GM21423 (cell line): Measurements from ENCODE around the gene MAP4K4.
"Not testable (repeated sequence)": the region's sequence is repeated elsewhere in the genome, so short reads cannot be mapped to it uniquely, and the experiment has no call there.

Source experiments
- ATAC-seq: cut with Tn5 transposase; IDR thresholded peaks from one replicate; pipeline ENCODE4 v1.9.1; 2021; ENCODE audit warnings: mild to moderate bottlenecking, moderate library complexity; ENCODE audit not compliant: unreplicated experiment

The MAP4K4 gene

GRCh38 chr2:101741775-101742520 lies 44.4 kb downstream of the MAP4K4 start:
- no peak for ATAC-seq

- no peak for ATAC-seq
Measured at GRCh38 chr2:101742547-101742946, 45.0 kb downstream of the MAP4K4 start.

- ATAC-seq: no peak
Measured at GRCh38 chr2:101743288-101743687, 45.8 kb downstream of the MAP4K4 start.

- ATAC-seq: no peak
Measured at GRCh38 chr2:101744832-101745231, 47.3 kb downstream of the MAP4K4 start.

GRCh38 chr2:101745711-101746694 lies 48.5 kb downstream of the MAP4K4 start:
- no peak for ATAC-seq

GRCh38 chr2:101748000-101748399 lies 50.5 kb downstream of the MAP4K4 start:
- ATAC-seq: no peak

- ATAC-seq: not testable (repeated sequence)
Measured at GRCh38 chr2:101748462-101748861, 51.0 kb downstream of the MAP4K4 start.

- ATAC-seq: no peak
Measured at GRCh38 chr2:101750688-101751087, 53.2 kb downstream of the MAP4K4 start.

- no peak for ATAC-seq
Measured at GRCh38 chr2:101751276-101751815, 53.8 kb downstream of the MAP4K4 start.

- peak; percentile 81 for ATAC-seq
Measured at GRCh38 chr2:101751875-101752619, 54.5 kb downstream of the MAP4K4 start.

- no peak for ATAC-seq
Measured at GRCh38 chr2:101752716-101753616, 55.5 kb downstream of the MAP4K4 start.

GRCh38 chr2:101753720-101754490 lies 56.4 kb downstream of the MAP4K4 start:
- ATAC-seq: peak; percentile 26

GRCh38 chr2:101754618-101755017 lies 57.1 kb downstream of the MAP4K4 start:
- no peak for ATAC-seq

GRCh38 chr2:101756266-101756665 lies 58.8 kb downstream of the MAP4K4 start:
- ATAC-seq: no peak

- ATAC-seq: no peak
Measured at GRCh38 chr2:101758001-101758400, 60.5 kb downstream of the MAP4K4 start.

GRCh38 chr2:101759162-101759561 lies 61.7 kb downstream of the MAP4K4 start:
- no peak for ATAC-seq

GRCh38 chr2:101762451-101763171 lies 65.1 kb downstream of the MAP4K4 start:
- ATAC-seq: no peak
